Nephron (organoid): ENCODE results near the gene KRT2.

Source experiments
- H3K27ac Mint-ChIP-seq, 3 experiments: 2 replicates each; pipeline ENCODE4 v1.8.0; 2020; ENCODE audit warnings: mixed read lengths in 3 of 3, mild to moderate bottlenecking in 2 of 3, moderate library complexity in 1 of 3
- H3K27me3 Mint-ChIP-seq: 2 replicates; pipeline ENCODE4 v1.8.0; 2021; ENCODE audit warnings: low read depth, mild to moderate bottlenecking, moderate library complexity, mixed read lengths
- H3K36me3 Mint-ChIP-seq: 2 replicates; pipeline ENCODE4 v1.8.0; 2020; ENCODE audit warnings: low read depth, mixed read lengths
- H3K4me1 Mint-ChIP-seq: 2 replicates; pipeline ENCODE4 v1.8.0; 2020; ENCODE audit warnings: mixed read lengths
- H3K4me3 Mint-ChIP-seq, 3 experiments: 2 replicates each; pipeline ENCODE4 v1.8.0; 2020; ENCODE audit warnings: mild to moderate bottlenecking in 3 of 3, mixed read lengths in 3 of 3, moderate library complexity in 2 of 3
- H3K9me3 Mint-ChIP-seq: 2 replicates; pipeline ENCODE4 v1.8.0; 2020; ENCODE audit warnings: mixed read lengths
- TF ChIP-seq, protein P1 (sequence below), 3 experiments: fragments of 200-600 bp; sonication (generic); IDR thresholded peaks; one replicate each; pipeline ENCODE4 v1.5.0; 2021; ENCODE audit warnings: antibody characterized with exemption in 3 of 3; ENCODE audit not compliant: unreplicated experiment in 3 of 3

Gene KRT2

DNA sequence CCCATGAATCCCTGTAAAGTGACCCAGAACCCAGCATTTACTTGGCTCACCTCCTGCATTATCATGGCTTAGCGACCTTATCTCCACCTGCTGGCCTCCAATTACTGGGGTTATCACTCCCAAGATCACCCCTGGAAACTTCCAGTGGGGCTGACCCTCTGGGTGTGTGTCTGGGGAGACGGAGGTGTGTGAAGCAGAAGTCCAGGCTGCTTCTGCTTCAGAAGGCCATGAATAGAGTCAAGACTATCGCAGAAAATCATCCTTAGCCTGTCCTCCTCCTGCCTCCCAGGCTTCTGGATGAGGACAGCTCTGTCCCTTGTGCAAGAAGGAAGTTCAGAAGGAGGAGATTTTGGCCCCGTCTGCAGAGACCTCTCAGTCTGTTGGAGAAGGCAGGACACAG is 50.3 kb downstream of the KRT2 start:
- Mint-ChIP-seq H3K27ac (no peak overlapping the region), H3K4me3 (no peak overlapping the region), H3K4me1 (no peaks in the 10 kb centered on the region), H3K36me3 (no peaks in the 10 kb centered on the region), H3K9me3 (no peaks in the 10 kb centered on the region), H3K27me3 (peaks cover 41% of the 10 kb centered on the region)
- TF ChIP-seq, protein P1, sequence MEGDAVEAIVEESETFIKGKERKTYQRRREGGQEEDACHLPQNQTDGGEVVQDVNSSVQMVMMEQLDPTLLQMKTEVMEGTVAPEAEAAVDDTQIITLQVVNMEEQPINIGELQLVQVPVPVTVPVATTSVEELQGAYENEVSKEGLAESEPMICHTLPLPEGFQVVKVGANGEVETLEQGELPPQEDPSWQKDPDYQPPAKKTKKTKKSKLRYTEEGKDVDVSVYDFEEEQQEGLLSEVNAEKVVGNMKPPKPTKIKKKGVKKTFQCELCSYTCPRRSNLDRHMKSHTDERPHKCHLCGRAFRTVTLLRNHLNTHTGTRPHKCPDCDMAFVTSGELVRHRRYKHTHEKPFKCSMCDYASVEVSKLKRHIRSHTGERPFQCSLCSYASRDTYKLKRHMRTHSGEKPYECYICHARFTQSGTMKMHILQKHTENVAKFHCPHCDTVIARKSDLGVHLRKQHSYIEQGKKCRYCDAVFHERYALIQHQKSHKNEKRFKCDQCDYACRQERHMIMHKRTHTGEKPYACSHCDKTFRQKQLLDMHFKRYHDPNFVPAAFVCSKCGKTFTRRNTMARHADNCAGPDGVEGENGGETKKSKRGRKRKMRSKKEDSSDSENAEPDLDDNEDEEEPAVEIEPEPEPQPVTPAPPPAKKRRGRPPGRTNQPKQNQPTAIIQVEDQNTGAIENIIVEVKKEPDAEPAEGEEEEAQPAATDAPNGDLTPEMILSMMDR (IDR thresholded peaks at IDR 0.05; ENCODE audit: unreplicated experiment in 3 of 3): no peak

DNA sequence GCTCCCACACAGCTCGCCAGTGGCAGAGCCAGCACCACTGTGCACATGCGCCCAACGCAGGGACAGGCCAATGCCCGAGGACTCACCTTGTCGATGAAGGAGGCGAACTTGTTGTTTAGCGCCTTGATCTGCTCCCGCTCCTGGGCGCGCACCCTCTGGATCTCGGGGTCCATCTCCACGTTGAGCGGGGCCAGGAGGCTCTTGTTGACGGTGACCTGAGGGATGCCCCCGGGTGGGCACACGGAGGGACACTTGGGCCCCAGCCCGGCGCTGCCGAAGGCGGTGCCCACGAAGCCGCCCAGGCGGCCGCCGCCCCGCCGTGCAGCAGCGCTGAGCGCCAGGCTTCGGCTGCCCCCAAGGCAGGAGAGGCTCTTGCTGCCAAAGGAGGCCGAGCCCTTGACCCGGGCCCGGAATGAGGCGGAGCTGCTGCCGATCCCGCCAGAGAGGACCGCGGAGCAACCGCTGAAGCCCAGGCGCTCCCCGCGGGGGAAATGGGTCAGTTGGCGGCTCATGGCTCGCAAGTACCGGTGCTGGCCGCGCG is 51.0 kb downstream of the KRT2 start, which contains the start of gene KRT72:
Gene KRT72 (minus strand): TSS at position 523 of the 541 bp plus-strand sequence. CDS start 11 bp downstream, at position 512.
- no peaks in the 10 kb centered on the region for H3K4me1 Mint-ChIP-seq
- TF ChIP-seq, protein P1 (IDR thresholded peaks at IDR 0.05; ENCODE audit: unreplicated experiment in 3 of 3): no peak
- no peaks in the 10 kb centered on the region for H3K9me3 Mint-ChIP-seq
- no peak within 1 kb of the TSS for H3K27ac Mint-ChIP-seq
- H3K27me3 Mint-ChIP-seq: peaks cover 44% of the 10 kb centered on the region
- H3K4me3 Mint-ChIP-seq: no peak within 1 kb of the TSS
- no peaks in the 10 kb centered on the region for H3K36me3 Mint-ChIP-seq

DNA sequence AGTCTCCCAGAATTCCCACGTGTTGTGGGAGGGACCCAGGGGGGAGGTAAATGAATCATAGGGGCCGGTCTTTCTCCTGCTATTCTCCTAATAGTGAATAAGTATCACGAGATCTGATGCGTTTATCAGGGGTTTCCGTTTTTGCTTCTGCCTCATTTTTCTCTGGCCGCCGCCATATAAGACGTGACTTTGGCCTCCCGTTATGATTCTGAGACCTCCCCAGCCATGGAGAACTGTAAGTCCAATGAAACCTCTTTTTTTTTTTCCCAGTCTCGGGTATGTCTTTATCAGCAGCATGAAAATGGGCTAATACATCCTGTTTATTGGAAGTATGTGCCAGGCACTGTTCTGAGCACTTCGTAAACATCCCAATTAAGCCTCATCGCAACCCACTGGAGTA is 51.5 kb downstream of the KRT2 start:
- peaks cover 45% of the 10 kb centered on the region for H3K27me3 Mint-ChIP-seq
- H3K36me3 Mint-ChIP-seq: no peaks in the 10 kb centered on the region
- no peaks in the 10 kb centered on the region for H3K9me3 Mint-ChIP-seq
- H3K4me1 Mint-ChIP-seq: no peaks in the 10 kb centered on the region
- TF ChIP-seq, protein P1 (IDR thresholded peaks at IDR 0.05; ENCODE audit: unreplicated experiment in 3 of 3): no peak
- H3K27ac Mint-ChIP-seq: no peak overlapping the region
- no peak overlapping the region for H3K4me3 Mint-ChIP-seq

DNA sequence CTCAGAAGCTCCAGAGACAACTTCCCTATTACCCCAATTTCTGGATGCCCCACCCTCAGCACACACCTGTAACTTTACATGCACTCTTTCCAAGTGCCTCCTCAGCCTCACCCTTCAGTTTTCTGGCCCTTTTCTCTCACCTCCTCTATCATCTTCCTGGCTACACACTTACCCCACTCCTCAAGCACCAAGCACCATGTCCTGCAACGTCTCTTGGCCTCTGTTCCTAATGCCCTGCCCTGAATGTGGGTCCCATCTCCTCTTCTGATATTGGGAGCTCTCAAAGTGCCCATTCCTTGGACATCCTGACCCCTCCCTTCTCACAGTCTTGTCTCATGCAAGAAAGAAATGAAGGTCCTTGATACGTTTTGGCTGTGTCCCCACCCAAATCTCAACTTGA is 51.9 kb downstream of the KRT2 start:
- H3K27ac Mint-ChIP-seq: no peak overlapping the region
- no peaks in the 10 kb centered on the region for H3K36me3 Mint-ChIP-seq
- H3K4me1 Mint-ChIP-seq: no peaks in the 10 kb centered on the region
- no peak overlapping the region for H3K4me3 Mint-ChIP-seq
- TF ChIP-seq, protein P1 (IDR thresholded peaks at IDR 0.05; ENCODE audit: unreplicated experiment in 3 of 3): no peak
- no peaks in the 10 kb centered on the region for H3K9me3 Mint-ChIP-seq
- H3K27me3 Mint-ChIP-seq: peaks cover 45% of the 10 kb centered on the region

DNA sequence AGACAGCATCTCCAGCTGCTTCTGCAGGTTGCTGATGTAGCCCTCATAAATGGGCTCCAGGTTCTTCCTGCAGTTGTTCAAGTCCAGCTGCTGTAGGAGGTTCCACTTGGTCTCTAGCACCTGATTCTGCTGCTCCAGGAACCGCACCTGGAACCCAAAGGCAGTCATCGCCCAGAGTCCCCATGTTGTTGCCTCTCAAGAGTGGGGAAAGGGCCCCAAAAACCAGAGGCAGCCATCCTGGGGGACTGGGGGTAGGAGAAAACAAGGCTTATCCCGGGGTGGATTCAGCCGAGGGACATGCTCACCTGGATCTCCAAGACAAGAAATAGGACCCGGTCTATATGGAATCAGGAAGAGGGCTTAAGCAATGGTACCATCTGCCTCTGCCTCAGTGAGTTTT is 53.0 kb downstream of the KRT2 start:
- H3K27me3 Mint-ChIP-seq: peaks cover 41% of the 10 kb centered on the region
- no peaks in the 10 kb centered on the region for H3K36me3 Mint-ChIP-seq
- no peaks in the 10 kb centered on the region for H3K4me1 Mint-ChIP-seq
- TF ChIP-seq, protein P1 (IDR thresholded peaks at IDR 0.05; ENCODE audit: unreplicated experiment in 3 of 3): no peak
- no peak overlapping the region for H3K27ac Mint-ChIP-seq
- no peak overlapping the region for H3K4me3 Mint-ChIP-seq
- H3K9me3 Mint-ChIP-seq: no peaks in the 10 kb centered on the region
